Gastrocnemius medialis (tissue), 4 donors: ENCODE data around the gene CYFIP2. TPM values are rescaled to one million over a fixed set of nuclear protein-coding genes. Genes with fewer than 3 reads are reported as not detected.

Experiments used
- ATAC-seq, 2 donors: fragments of 150-250 bp; one replicate each; pipeline ENCODE4 v1.9.1; 2016
- DNase-seq, 2 donors: peaks; one replicate each; pipeline ENCODE4 v3.0.0-alpha.2; 2019
- H3K27ac ChIP-seq, 4 donors: fragments of 200-600 bp; sonication (generic); 1 replicate in 1 of 4; 2 replicates in 3 of 4; pipeline ENCODE4 v1.5.1; 2016 to 2018; ENCODE audit warnings: mild to moderate bottlenecking in 2 of 4, moderate library complexity in 1 of 4
- H3K27me3 ChIP-seq, 3 donors: fragments of 200-600 bp; sonication (generic) in 2 of 3; 1 replicate in 1 of 3; 2 replicates in 2 of 3; pipeline versions ENCODE4 v1.5.1 to v1.6.0; 2016 to 2019; ENCODE audit warnings: mild to moderate bottlenecking in 1 of 3, moderate library complexity in 1 of 3
- H3K36me3 ChIP-seq, 2 donors: fragments of 200-600 bp; sonication (generic) in 1 of 2; one replicate each; pipeline ENCODE4 v1.5.1; 2017 to 2018
- H3K4me1 ChIP-seq, 2 donors: fragments of 200-600 bp; sonication (generic) in 1 of 2; one replicate each; pipeline ENCODE4 v1.5.1; 2016 to 2017; ENCODE audit warnings: mild to moderate bottlenecking in 2 of 2
- H3K4me3 ChIP-seq, 4 donors: fragments of 200-600 bp; sonication (generic) in 3 of 4; 1 replicate in 1 of 4; 2 replicates in 3 of 4; pipeline ENCODE4 v1.5.1; 2016 to 2019; ENCODE audit warnings: mild to moderate bottlenecking in 2 of 4
- H3K9me3 ChIP-seq, 3 donors: fragments of 200-600 bp; sonication (generic) in 2 of 3; 1 replicate in 1 of 3; 2 replicates in 2 of 3; pipeline ENCODE4 v1.5.1; 2016 to 2019
- CTCF ChIP-seq, 5 experiments: fragments of 450-650 bp in 3 of 5; fragments of 200-600 bp in 2 of 5; sonication (generic) in 2 of 5; IDR thresholded peaks in 4 of 5; conservative IDR thresholded peaks in 1 of 5; 1 replicate in 4 of 5; 2 replicates in 1 of 5; pipeline ENCODE4 v1.5.1; 2016 to 2019; ENCODE audit warnings: antibody characterized with exemption in 5 of 5, mild to moderate bottlenecking in 3 of 5, moderate library complexity in 3 of 5
- POLR2A ChIP-seq, 2 donors: fragments of 450-650 bp; IDR thresholded peaks; one replicate each; pipeline ENCODE4 v1.6.1; 2017; ENCODE audit warnings: antibody characterized with exemption in 2 of 2, mild to moderate bottlenecking in 2 of 2, moderate library complexity in 2 of 2
- in situ Hi-C, 4 donors: fragments of 200-750 bp; cut with MboI; loops; one replicate each; pipeline versions ENCODE4 v1.15.0 to v1.8.0; 2017; ENCODE audit warnings: low sequenced_read_pairs in 4 of 4
- intact Hi-C: fragments of 100-400 bp; cut with DNase I; formaldehyde crosslinking; loops from one replicate; pipeline ENCODE4 v1.15.1; 2023; ENCODE audit warnings: low total_unique reads
- total RNA-seq, 4 donors: library from RNA; depleted of rRNA; stranded (reverse); fragments of >200 nt; gene quantifications; one replicate each; pipeline versions ENCODE4 v1.1.0 to v1.2.3, GENCODE V29; 2016

CYFIP2 gene
- total RNA-seq, 4 donors from 2014 or later = 5.9 to 15.5 (median 10.7) TPM

- TF ChIP-seq CTCF (IDR thresholded peaks at IDR 0.05 in 4 of 5, conservative IDR thresholded peaks at IDR 0.05 in 1 of 5) (no peak), POLR2A (IDR thresholded peaks at IDR 0.05) (no peak)
- H3K36me3 ChIP-seq = no peaks in the 10 kb centered on the region
- H3K27ac ChIP-seq = no peak overlapping the region
- in situ Hi-C loops (loop anchor here in 2 of 4 donors (10.0 kb wide), 2 partner anchors 143 to 383 kb away; no protein-coding TSS in a partner anchor), intact Hi-C loops (no loop called here)
- H3K9me3 ChIP-seq = no peaks in the 10 kb centered on the region
- ATAC-seq (no peak), DNase-seq (no peak)
- H3K4me3 ChIP-seq = no peak overlapping the region
- no peaks in the 10 kb centered on the region for H3K27me3 ChIP-seq
- no peaks in the 10 kb centered on the region for H3K4me1 ChIP-seq
Measured at GRCh38 chr5:157331807-157332206, 65.9 kb downstream of the CYFIP2 start.

- in situ Hi-C loops (loop anchor here in 2 of 4 donors (10.0 kb wide), 2 partner anchors 139 to 379 kb away; no protein-coding TSS in a partner anchor), intact Hi-C loops (no loop called here)
- no peaks in the 10 kb centered on the region for H3K36me3 ChIP-seq
- ATAC-seq = peak; percentile 62 to 63
- H3K27ac ChIP-seq = peak overlapping the region in 2 of 4 donors; percentile 10 to 31
- DNase-seq = no peak
- H3K27me3 ChIP-seq = no peaks in the 10 kb centered on the region
- H3K4me1 ChIP-seq = no peaks in the 10 kb centered on the region
- H3K9me3 ChIP-seq = no peaks in the 10 kb centered on the region
- H3K4me3 ChIP-seq = no peak overlapping the region
- TF ChIP-seq POLR2A (IDR thresholded peaks at IDR 0.05) (no peak), CTCF (IDR thresholded peaks at IDR 0.05 in 4 of 5, conservative IDR thresholded peaks at IDR 0.05 in 1 of 5) (no peak)
Measured at GRCh38 chr5:157335534-157336422, 69.9 kb downstream of the CYFIP2 start.

GRCh38 chr5:157336423-157336744 lies 70.5 kb downstream of the CYFIP2 start:
- intact Hi-C loops = no loop called here
- ATAC-seq (peak in 1 of 2 donors; percentile 6), DNase-seq (no peak)
- no peaks in the 10 kb centered on the region for H3K36me3 ChIP-seq
- H3K4me1 ChIP-seq = no peaks in the 10 kb centered on the region
- TF ChIP-seq CTCF (IDR thresholded peaks at IDR 0.05 in 4 of 5, conservative IDR thresholded peaks at IDR 0.05 in 1 of 5) (no peak), POLR2A (IDR thresholded peaks at IDR 0.05) (no peak)
- no peaks in the 10 kb centered on the region for H3K27me3 ChIP-seq
- H3K27ac ChIP-seq = peak overlapping the region in 1 of 4 donors; percentile 31
- H3K9me3 ChIP-seq = no peaks in the 10 kb centered on the region
- in situ Hi-C loops = loop anchor here in 2 of 4 donors (10.0 kb wide), 2 partner anchors 138 to 378 kb away; no protein-coding TSS in a partner anchor
- no peak overlapping the region for H3K4me3 ChIP-seq

- H3K4me1 ChIP-seq = peaks cover 9 to 11% of the 10 kb centered on the region in 2 donors
- no peaks in the 10 kb centered on the region for H3K27me3 ChIP-seq
- TF ChIP-seq POLR2A (IDR thresholded peaks at IDR 0.05) = no peak
- no peak for TF ChIP-seq CTCF (IDR thresholded peaks at IDR 0.05 in 4 of 5, conservative IDR thresholded peaks at IDR 0.05 in 1 of 5)
- intact Hi-C loops = no loop called here
- no peaks in the 10 kb centered on the region for H3K9me3 ChIP-seq
- no peak overlapping the region for H3K27ac ChIP-seq
- H3K4me3 ChIP-seq = no peak overlapping the region
- in situ Hi-C loops = loop anchor here in 2 of 4 donors (10.0 kb wide), 2 partner anchors 135 to 375 kb away; no protein-coding TSS in a partner anchor
- ATAC-seq = no peak
- H3K36me3 ChIP-seq = no peaks in the 10 kb centered on the region
- no peak for DNase-seq
Measured at GRCh38 chr5:157339409-157339808, 73.5 kb downstream of the CYFIP2 start.
